ENCODE measurements around the gene LAT. TPM values are rescaled to one million over a fixed set of nuclear protein-coding genes. Genes with fewer than 3 reads are reported as not detected.

LAT gene
- total RNA-seq, 1 experiment from 2014 or later = 3.3 TPM

DNA sequence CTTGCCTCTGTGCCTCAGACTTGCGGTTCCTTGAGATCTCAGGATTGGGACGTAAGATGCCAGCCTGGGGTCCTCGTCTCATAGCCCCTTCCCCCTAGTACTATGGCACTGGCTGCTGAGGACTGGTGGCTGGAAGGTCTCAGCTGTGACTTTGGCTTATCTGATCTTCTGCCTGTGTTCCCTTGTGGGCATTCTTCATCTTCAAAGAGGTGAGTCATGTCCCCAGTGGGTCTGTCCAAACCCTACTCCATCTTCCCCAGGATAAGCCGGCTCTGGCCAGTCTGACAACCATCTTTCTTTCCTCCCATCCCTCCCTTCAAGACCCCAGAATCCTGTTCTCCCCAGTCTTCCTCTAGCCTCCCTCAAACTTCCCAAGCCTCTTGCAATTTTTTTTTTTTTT is 49.5 kb upstream of the LAT start:
- ChIA-PET CTCF (no interaction called here), POLR2A (no interaction called here), RAD21 (ENCODE audit: low non-redundant PET in 1 of 2, low total read pairs in 2 of 2, uncharacterized antibody in 2 of 2, unreplicated experiment in 2 of 2) (no interaction called here)
- no peaks in the 10 kb centered on the region for H3K36me3 ChIP-seq (ENCODE audit: control insufficient read depth in 1 of 2, insufficient read depth in 2 of 2, low read length in 2 of 2)
- H3K4me1 ChIP-seq (ENCODE audit: control insufficient read depth in 1 of 2, insufficient read depth in 2 of 2, low read length in 2 of 2) = peaks cover 4 to 19% of the 10 kb centered on the region in 2 experiments; a peak in 3 of 4 replicates
- no peaks in the 10 kb centered on the region for H4K20me1 ChIP-seq (ENCODE audit: insufficient read depth)
- H3K4me3 ChIP-seq (replicated peaks in 1 of 2; ENCODE audit: low read depth in 1 of 2, low read length in 2 of 2) = no peak overlapping the region
- H3K27ac ChIP-seq (ENCODE audit: low read depth, low read length) = no peak overlapping the region
- peak overlapping the region; percentile 66; the same call in 1 of the 2 replicates for H3K4me2 ChIP-seq (ENCODE audit: low read length)
- H3K9me2 ChIP-seq (ENCODE audit: insufficient read depth) = no peaks in the 10 kb centered on the region
- H3K9me3 ChIP-seq (ENCODE audit: control insufficient read depth in 1 of 2, insufficient read depth in 1 of 2, low read depth in 1 of 2, low read length in 2 of 2) = no peaks in the 10 kb centered on the region
- BruUV-seq (replicated peaks) = no TSS peak
- TF ChIP-seq EGR1 (IDR thresholded peaks at IDR 0.05; ENCODE audit: low read depth) (no peak), RAD21 (IDR thresholded peaks at IDR 0.05; ENCODE audit: low read depth) (no peak), SRF (IDR thresholded peaks at IDR 0.05; ENCODE audit: low read depth) (no peak), EZH2 (IDR thresholded peaks at IDR 0.05) (no peak), POLR2AphosphoS5 (IDR thresholded peaks at IDR 0.05; ENCODE audit: low read depth, low read length) (no peak), POLR2A (IDR thresholded peaks at IDR 0.05; ENCODE audit: borderline replicate concordance, extremely low read depth, insufficient read depth, insufficient read length) (no peak), SP1 (IDR thresholded peaks at IDR 0.05; ENCODE audit: low read depth) (no peak), ZNF274 (IDR thresholded peaks at IDR 0.05; ENCODE audit: low read depth, low read length) (no peak), FOSL1 (IDR thresholded peaks at IDR 0.05; ENCODE audit: low read depth) (no peak), CBX3 (IDR thresholded peaks at IDR 0.05; ENCODE audit: low read depth) (no peak), SIN3A (IDR thresholded peaks at IDR 0.05; ENCODE audit: low read depth) (no peak), TCF7L2 (IDR thresholded peaks at IDR 0.05; ENCODE audit: borderline replicate concordance, extremely low read depth, insufficient read depth, insufficient read length) (no peak), ZFX (IDR thresholded peaks at IDR 0.05) (no peak), ELF1 (IDR thresholded peaks at IDR 0.05; ENCODE audit: borderline replicate concordance, low read depth) (no peak), YY1 (IDR thresholded peaks at IDR 0.05; ENCODE audit: extremely low read depth, insufficient replicate concordance, low read depth, low read length) (no peak), EZH2phosphoT487 (IDR thresholded peaks at IDR 0.05; ENCODE audit: borderline replicate concordance) (no peak), CEBPB (IDR thresholded peaks at IDR 0.05; ENCODE audit: low read depth) (no peak)
- TF ChIP-seq, protein P1, sequence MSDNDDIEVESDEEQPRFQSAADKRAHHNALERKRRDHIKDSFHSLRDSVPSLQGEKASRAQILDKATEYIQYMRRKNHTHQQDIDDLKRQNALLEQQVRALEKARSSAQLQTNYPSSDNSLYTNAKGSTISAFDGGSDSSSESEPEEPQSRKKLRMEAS (IDR thresholded peaks at IDR 0.05) = no peak
- TF ChIP-seq, protein P2, sequence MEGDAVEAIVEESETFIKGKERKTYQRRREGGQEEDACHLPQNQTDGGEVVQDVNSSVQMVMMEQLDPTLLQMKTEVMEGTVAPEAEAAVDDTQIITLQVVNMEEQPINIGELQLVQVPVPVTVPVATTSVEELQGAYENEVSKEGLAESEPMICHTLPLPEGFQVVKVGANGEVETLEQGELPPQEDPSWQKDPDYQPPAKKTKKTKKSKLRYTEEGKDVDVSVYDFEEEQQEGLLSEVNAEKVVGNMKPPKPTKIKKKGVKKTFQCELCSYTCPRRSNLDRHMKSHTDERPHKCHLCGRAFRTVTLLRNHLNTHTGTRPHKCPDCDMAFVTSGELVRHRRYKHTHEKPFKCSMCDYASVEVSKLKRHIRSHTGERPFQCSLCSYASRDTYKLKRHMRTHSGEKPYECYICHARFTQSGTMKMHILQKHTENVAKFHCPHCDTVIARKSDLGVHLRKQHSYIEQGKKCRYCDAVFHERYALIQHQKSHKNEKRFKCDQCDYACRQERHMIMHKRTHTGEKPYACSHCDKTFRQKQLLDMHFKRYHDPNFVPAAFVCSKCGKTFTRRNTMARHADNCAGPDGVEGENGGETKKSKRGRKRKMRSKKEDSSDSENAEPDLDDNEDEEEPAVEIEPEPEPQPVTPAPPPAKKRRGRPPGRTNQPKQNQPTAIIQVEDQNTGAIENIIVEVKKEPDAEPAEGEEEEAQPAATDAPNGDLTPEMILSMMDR (IDR thresholded peaks at IDR 0.05 in 2 of 3, conservative IDR thresholded peaks at IDR 0.05 in 1 of 3; ENCODE audit: borderline replicate concordance in 1 of 3, insufficient read depth in 1 of 3, low read depth in 2 of 3, low read length in 2 of 3) = no peak
- TF ChIP-seq, protein P3, sequence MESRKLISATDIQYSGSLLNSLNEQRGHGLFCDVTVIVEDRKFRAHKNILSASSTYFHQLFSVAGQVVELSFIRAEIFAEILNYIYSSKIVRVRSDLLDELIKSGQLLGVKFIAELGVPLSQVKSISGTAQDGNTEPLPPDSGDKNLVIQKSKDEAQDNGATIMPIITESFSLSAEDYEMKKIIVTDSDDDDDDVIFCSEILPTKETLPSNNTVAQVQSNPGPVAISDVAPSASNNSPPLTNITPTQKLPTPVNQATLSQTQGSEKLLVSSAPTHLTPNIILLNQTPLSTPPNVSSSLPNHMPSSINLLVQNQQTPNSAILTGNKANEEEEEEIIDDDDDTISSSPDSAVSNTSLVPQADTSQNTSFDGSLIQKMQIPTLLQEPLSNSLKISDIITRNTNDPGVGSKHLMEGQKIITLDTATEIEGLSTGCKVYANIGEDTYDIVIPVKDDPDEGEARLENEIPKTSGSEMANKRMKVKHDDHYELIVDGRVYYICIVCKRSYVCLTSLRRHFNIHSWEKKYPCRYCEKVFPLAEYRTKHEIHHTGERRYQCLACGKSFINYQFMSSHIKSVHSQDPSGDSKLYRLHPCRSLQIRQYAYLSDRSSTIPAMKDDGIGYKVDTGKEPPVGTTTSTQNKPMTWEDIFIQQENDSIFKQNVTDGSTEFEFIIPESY (IDR thresholded peaks at IDR 0.05; ENCODE audit: extremely low read depth, insufficient replicate concordance, low read length) = no peak
- H2AFZ ChIP-seq (ENCODE audit: low read depth, low read length, poor library complexity, severe bottlenecking) = no peak overlapping the region
- intact Hi-C loops (cut with micrococcal nuclease) = no loop called here
- no peaks in the 10 kb centered on the region for H3K27me3 ChIP-seq (ENCODE audit: insufficient read depth, low read length)
- no peak for DNase-seq (ENCODE audit: low read depth, low spot score)
- ATAC-seq = no peak
- H3K79me2 ChIP-seq (ENCODE audit: insufficient read depth, low read length) = no peaks in the 10 kb centered on the region
- H3K9ac ChIP-seq (ENCODE audit: low read length) = no peak overlapping the region

Measured in HCT116 (cell line).